ENCODE results near the gene CCSER1.

Gene CCSER1

GRCh38 chr4:90127223-90127705, at the start of gene CCSER1:
Gene CCSER1, plus strand, starts transcription at chr4:90127394.
- DNase-seq: peak; percentile 30

GRCh38 chr4:90078440-90078839, 48.8 kb upstream of the CCSER1 start:
- DNase-seq: no peak

GRCh38 chr4:90080116-90080515, 47.1 kb upstream of the CCSER1 start:
- DNase-seq: no peak

GRCh38 chr4:90081432-90082144, 45.6 kb upstream of the CCSER1 start:
- no peak for DNase-seq

GRCh38 chr4:90082449-90082848, 44.7 kb upstream of the CCSER1 start:
- DNase-seq: no peak

GRCh38 chr4:90084277-90084966, 42.8 kb upstream of the CCSER1 start:
- DNase-seq: no peak

- DNase-seq: no peak
Observed at GRCh38 chr4:90084967-90085295, 42.3 kb upstream of the CCSER1 start.

- no peak for DNase-seq
Observed at GRCh38 chr4:90093526-90093925, 33.7 kb upstream of the CCSER1 start.

- DNase-seq: no peak
Observed at GRCh38 chr4:90095000-90095399, 32.2 kb upstream of the CCSER1 start.

- no peak for DNase-seq
Observed at GRCh38 chr4:90099812-90100211, 27.4 kb upstream of the CCSER1 start.

GRCh38 chr4:90103991-90104390, 23.2 kb upstream of the CCSER1 start:
- DNase-seq: no peak

- DNase-seq: no peak
Observed at GRCh38 chr4:90105274-90105673, 21.9 kb upstream of the CCSER1 start.

GRCh38 chr4:90112715-90113114, 14.5 kb upstream of the CCSER1 start:
- DNase-seq: no peak

GRCh38 chr4:90113881-90114457, 13.2 kb upstream of the CCSER1 start:
- DNase-seq: no peak

- no peak for DNase-seq
Observed at GRCh38 chr4:90118527-90119195, 8.5 kb upstream of the CCSER1 start.

GRCh38 chr4:90120037-90120436, 7.2 kb upstream of the CCSER1 start:
- DNase-seq: no peak

- DNase-seq: no peak
Observed at GRCh38 chr4:90120815-90121214, 6.4 kb upstream of the CCSER1 start.

- no peak for DNase-seq
Observed at GRCh38 chr4:90121676-90122354, 5.4 kb upstream of the CCSER1 start.

GRCh38 chr4:90122355-90122748, 4.8 kb upstream of the CCSER1 start:
- DNase-seq: no peak

GRCh38 chr4:90124276-90124675, 2.9 kb upstream of the CCSER1 start:
- DNase-seq: no peak

- no peak for DNase-seq
Observed at GRCh38 chr4:90126805-90127204, 389 bp upstream of the CCSER1 start.

GRCh38 chr4:90127706-90128345, 632 bp downstream of the CCSER1 start:
- no peak for DNase-seq

All from stimulated activated CD4-positive, alpha-beta T cell treated with anti-CD3 and anti-CD28 coated beads, Interleukin-1b, Interleukin-23, amount 100 ng/mL, for 48 hours (primary cell).